GM21529 (cell line): ENCODE data around the gene FAM76B.

Experiments
- ATAC-seq: cut with Tn5 transposase; IDR thresholded peaks from one replicate; pipeline ENCODE4 v1.9.1; 2021; ENCODE audit not compliant: unreplicated experiment

FAM76B gene

DNA sequence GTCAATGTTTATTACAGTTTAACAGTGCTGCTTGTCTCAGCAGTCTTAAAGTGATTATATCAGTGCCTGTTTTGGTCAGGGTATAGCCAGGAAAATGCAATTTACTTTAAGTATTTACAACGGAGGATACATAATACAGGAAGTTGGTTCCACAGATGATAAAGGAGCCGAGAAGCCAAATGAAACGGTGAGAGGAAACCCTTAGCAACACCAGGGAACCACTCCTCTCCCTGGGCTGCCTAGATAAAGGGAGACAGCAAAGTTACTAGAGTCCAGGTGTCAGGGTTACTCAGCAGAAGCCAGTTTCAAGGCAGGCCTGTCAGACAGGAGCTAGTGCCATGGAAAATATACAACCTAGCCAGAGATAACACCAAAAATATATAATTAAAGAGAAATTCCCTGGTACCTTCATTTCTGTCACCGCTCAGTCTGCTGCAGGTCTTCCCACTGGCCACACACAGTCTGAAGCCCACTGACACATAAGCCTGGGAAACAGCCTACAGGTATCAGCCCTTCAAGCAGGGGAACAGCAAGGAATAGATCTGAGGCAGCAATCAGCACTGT lies 55.5 kb downstream of the FAM76B start:
- no peak for ATAC-seq

DNA sequence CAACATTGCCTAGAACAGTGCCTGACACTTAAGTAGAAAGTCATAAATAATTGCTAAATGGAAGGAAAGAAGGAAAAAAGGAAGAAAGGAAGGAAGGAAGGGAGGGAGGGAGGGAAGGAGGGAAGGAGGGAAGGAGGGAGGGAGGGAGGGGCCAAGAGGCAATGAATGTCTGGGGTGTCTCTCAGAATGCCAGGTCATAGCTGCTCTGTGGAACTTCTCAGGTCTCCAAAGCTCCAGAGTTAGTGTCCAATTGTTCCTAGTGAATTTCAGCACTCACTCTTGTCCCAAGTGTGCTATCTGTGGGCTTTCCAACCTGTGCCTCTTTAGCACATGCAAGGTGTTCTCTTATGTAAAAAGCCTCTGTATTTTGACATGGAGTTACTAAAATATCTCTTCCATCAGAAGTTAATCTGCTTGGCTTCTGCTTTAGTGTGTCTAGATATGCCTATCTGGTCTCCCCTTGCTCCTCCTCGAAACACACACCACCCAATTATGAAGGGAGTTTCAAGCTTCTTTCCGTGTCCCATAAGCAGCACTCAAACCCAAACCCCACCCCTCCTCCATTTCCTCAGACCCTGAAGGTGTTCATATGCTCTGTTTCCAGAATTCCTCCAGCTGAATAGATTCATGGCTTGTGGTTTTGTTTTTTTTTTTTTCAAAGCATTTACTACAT lies 56.5 kb downstream of the FAM76B start:
- no peak for ATAC-seq

DNA sequence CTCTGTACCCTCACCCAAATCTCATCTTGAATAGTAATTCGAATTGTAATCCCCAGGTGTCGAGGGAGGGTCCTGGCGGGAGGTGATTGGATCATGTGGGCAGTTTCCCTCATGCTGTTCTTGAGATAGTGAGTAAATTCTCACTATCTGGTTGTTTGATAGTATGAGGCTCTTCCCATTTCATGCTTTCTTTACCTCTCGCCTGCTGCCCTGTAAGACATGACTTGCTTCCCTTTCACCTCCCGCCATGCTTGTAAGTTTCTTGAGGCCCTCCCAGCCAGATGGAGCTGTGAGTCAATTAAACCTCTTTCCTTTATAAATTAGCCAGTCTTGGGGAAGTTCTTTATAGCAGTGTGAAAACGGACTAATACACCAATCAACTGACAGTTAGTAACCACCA lies 60.1 kb downstream of the FAM76B start:
- no peak for ATAC-seq

GRCh38 chr11:95728790-95729189 lies 60.8 kb downstream of the FAM76B start:
- no peak for ATAC-seq

DNA sequence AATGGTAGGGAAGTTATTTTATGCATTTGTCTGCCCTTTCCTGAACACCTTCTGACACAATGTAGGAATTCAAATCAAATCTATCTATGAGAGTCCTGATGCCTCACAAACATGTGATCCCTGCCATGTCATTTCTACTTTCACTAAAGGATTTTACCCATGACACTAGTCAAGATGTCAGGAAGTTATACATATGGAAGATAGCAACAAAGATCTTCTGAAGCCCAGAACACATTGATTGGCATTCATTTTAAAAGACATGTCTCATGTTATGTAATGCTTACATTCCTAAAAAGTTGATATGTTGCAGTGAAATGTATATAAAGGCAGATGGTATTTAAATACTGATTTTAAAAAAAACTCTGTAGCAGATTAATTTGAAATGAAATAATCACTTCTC lies 61.5 kb downstream of the FAM76B start:
- ATAC-seq = no peak

- no peak for ATAC-seq
These were observed 62.0 kb downstream of the FAM76B start for GRCh38 chr11:95727620-95728019.

DNA sequence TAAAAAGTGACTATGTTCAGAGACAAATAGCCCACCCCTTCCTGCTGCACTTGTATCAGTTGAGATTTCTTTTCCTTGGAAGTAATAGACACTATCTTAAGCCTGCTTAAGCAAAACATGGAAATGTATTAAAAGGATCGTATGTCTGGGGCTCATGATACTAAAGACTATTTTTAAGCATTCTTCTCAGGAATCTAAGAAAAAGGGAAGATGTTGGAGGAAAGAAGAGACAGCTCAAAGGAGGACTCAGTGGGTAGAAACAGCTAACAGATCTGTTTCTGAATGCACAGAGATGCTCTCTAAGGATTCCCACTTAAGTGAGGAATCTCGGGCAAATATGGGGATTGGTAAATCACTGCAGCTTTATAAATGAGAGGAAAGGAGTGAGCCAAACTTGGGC lies 62.5 kb downstream of the FAM76B start:
- no peak for ATAC-seq

GRCh38 chr11:95725196-95725595 lies 64.4 kb downstream of the FAM76B start:
- ATAC-seq = no peak

DNA sequence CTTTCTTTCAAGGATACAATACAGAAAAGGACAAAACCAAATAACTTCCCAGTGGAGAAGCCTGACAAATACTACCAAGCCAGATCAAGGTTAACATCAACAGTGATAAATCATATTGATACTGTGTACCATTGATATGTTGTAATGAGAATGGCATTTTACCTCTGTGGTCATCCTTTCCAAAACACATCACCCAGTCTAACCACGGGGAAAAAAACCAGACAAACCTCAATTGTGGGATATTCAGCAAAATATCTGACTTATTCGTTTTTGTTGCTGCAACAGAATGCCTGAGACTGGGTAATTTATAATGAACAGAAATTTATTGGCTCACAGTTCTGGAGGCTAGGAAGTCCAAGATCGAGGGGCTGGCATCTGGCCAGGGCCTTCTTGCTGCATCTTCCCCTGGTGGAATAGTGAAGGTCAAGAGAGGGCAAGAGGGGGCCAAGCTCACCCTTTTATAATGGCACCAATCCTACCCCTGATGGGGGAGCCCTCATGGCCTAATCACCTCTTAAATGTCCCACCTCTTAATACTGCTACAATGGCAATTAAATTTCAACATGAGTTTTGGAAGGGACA lies 66.1 kb downstream of the FAM76B start:
- ATAC-seq = no peak

DNA sequence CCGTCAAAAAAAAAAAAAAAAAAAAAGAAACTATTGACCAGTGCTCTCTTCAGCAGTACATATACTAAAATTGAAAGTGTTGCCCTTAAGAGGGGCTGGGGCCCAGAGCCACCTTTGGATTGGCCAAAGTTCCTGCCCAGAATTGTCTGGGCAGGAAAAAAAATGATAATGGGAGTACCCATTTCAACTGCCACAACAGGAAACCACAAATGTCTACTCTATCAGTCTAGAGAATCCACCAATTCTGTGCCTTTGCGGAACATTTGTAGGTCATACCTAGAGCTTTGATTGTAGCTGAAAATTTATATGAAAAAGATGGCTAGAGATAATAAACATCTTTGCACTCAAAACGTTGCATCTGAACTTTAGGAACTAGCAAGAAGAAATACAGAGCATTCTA lies 69.4 kb downstream of the FAM76B start:
- ATAC-seq = no peak
